K562 (cell line): ENCODE results near the gene DNAJC17. TPM values are rescaled to one million over a fixed set of nuclear protein-coding genes. Genes with fewer than 3 reads are reported as not detected.

Source experiments
- ATF7 ChIP-seq: fragments of 450-650 bp; IDR thresholded peaks from 2 replicates; pipeline ENCODE4 v1.7.1; 2014; ENCODE audit warnings: mild to moderate bottlenecking, moderate library complexity
- BDP1 ChIP-seq: IDR thresholded peaks from 3 replicates; pipeline ENCODE4 v1.6.1; 2011; ENCODE audit not compliant: insufficient read length, insufficient read depth
- CBX3 ChIP-seq, 2 experiments: IDR thresholded peaks; 1 replicate in 1 of 2; 2 replicates in 1 of 2; pipeline ENCODE4 v1.6.1; 2012; ENCODE audit warnings: inconsistent platforms in 2 of 2, low read length in 2 of 2, borderline replicate concordance in 1 of 2, control low read depth in 1 of 2
- CEBPG ChIP-seq, 3 experiments: fragments of 200-800 bp in 1 of 3; sonication (Bioruptor generic) in 1 of 3; sonication (generic) in 1 of 3; formaldehyde crosslinking in 1 of 3; IDR thresholded peaks in 2 of 3; conservative IDR thresholded peaks in 1 of 3; 2 replicates each; pipeline versions ENCODE4 v1.6.1 to v1.8.0; 2016 to 2022; ENCODE audit warnings: missing compliant biosample characterization in 2 of 3, missing genetic modification characterization in 2 of 3, mild to moderate bottlenecking in 1 of 3, missing genetic modification reagents in 1 of 3
- COPS2 ChIP-seq: fragments of 450-650 bp; conservative IDR thresholded peaks from 2 replicates; pipeline ENCODE4 v1.6.1; 2016; ENCODE audit warnings: mild to moderate bottlenecking, moderate library complexity
- CSDE1 ChIP-seq, 2 experiments: fragments of 450-650 bp; IDR thresholded peaks; 2 replicates each; pipeline ENCODE4 v1.6.1; 2016; ENCODE audit warnings: mild to moderate bottlenecking in 1 of 2
- E4F1 ChIP-seq: fragments of 250-450 bp; sonication (Bioruptor Pico); IDR thresholded peaks from 2 replicates; pipeline ENCODE4 v1.5.0; 2021; ENCODE audit warnings: mild to moderate bottlenecking, borderline replicate concordance
- EP300 ChIP-seq: IDR thresholded peaks from 2 replicates; pipeline ENCODE4 v1.6.1; 2012; ENCODE audit warnings: low read length, improper control_type of control experiment
- EP400 ChIP-seq: fragments of 450-650 bp; IDR thresholded peaks from 2 replicates; pipeline ENCODE4 v1.6.1; 2017; ENCODE audit warnings: antibody characterized with exemption, mild to moderate bottlenecking, moderate library complexity
- FOS ChIP-seq: IDR thresholded peaks from 3 replicates; pipeline ENCODE4 v1.6.1; 2011; ENCODE audit not compliant: insufficient read length; ENCODE audit errors: extremely low read depth
- IFI16 ChIP-seq: fragments of 250-450 bp; sonication (Bioruptor Pico); IDR thresholded peaks from 2 replicates; pipeline ENCODE4 v2.1.2; 2022; ENCODE audit warnings: mild to moderate bottlenecking, inconsistent platforms
- JUND ChIP-seq, 2 experiments: IDR thresholded peaks; 2 replicates in 1 of 2; 3 replicates in 1 of 2; pipeline ENCODE4 v1.6.1; 2011; ENCODE audit warnings: borderline replicate concordance in 2 of 2, low read depth in 2 of 2, low read length in 2 of 2, improper control_type of control experiment in 1 of 2, missing biosample characterization in 1 of 2, missing genetic modification characterization in 1 of 2, missing genetic modification reagents in 1 of 2
- KLF1 ChIP-seq: fragments of 450-650 bp; IDR thresholded peaks from 2 replicates; pipeline ENCODE4 v1.6.1; 2016; ENCODE audit warnings: missing genetic modification characterization, missing compliant biosample characterization
- MECOM ChIP-seq: fragments of 250-450 bp; sonication (Bioruptor Pico); IDR thresholded peaks from 2 replicates; pipeline ENCODE4 v1.8.0; 2022; ENCODE audit warnings: inconsistent platforms
- NCOA1 ChIP-seq: fragments of 450-650 bp; IDR thresholded peaks from 2 replicates; pipeline ENCODE4 v1.6.1; 2016; ENCODE audit warnings: low read depth
- RBBP5 ChIP-seq: fragments of 200-600 bp; sonication (generic); IDR thresholded peaks from 2 replicates; pipeline ENCODE4 v1.6.1; 2012; ENCODE audit warnings: borderline replicate concordance, mild to moderate bottlenecking, low read length, control low read depth, inconsistent platforms; ENCODE audit not compliant: insufficient read depth, poor library complexity, severe bottlenecking
- RFX7 ChIP-seq: fragments of 250-450 bp; sonication (Bioruptor Pico); IDR thresholded peaks from 2 replicates; pipeline ENCODE4 v1.5.1; 2021; ENCODE audit warnings: mild to moderate bottlenecking
- STAT5A ChIP-seq: IDR thresholded peaks from 2 replicates; pipeline ENCODE4 v1.6.1; 2012; ENCODE audit warnings: low read length, inconsistent platforms, borderline replicate concordance
- USF2 ChIP-seq: sonication (generic); formaldehyde crosslinking; IDR thresholded peaks from 2 replicates; pipeline ENCODE4 v1.5.0; 2020; ENCODE audit warnings: missing genetic modification reagents
- ZBED1 ChIP-seq: IDR thresholded peaks from 2 replicates; pipeline ENCODE4 v1.6.1; 2014
- ZFX ChIP-seq: sonication (generic); formaldehyde crosslinking; IDR thresholded peaks from 2 replicates; pipeline ENCODE4 v1.8.0; 2022; ENCODE audit warnings: mild to moderate bottlenecking, missing genetic modification reagents, moderate library complexity
- ZNF512 ChIP-seq: IDR thresholded peaks from 2 replicates; pipeline ENCODE4 v1.6.1; 2016; ENCODE audit warnings: missing genetic modification characterization, missing compliant biosample characterization
- ZNF551 ChIP-seq: fragments of 250-450 bp; sonication (Bioruptor Pico); IDR thresholded peaks from 2 replicates; pipeline ENCODE4 v1.5.0; 2021; ENCODE audit warnings: mild to moderate bottlenecking, moderate library complexity
- ZNF57 ChIP-seq: fragments of 450-650 bp; formaldehyde crosslinking; IDR thresholded peaks from 2 replicates; pipeline ENCODE4 v1.4.0; 2020; ENCODE audit warnings: mild to moderate bottlenecking, moderate library complexity
- ZNF583 ChIP-seq: fragments of 250-450 bp; sonication (Bioruptor Pico); IDR thresholded peaks from 2 replicates; pipeline ENCODE4 v1.4.0; 2020
- polyA plus RNA-seq, 8 experiments: library from polyadenylated mRNA; depleted of rRNA in 4 of 8; stranded (reverse) in 5 of 8; unstranded in 3 of 8; fragments of >200 nt; fragmentation: Nextera tagmentation in 2 of 8; fragmentation: Illumina TruSeq in 1 of 8; extraction: Ambion mirVana in 2 of 8; extraction: Trizol in 1 of 8; gene quantifications; 2 replicates each; pipeline versions ENCODE4 v1.2.1 to v1.2.3, GENCODE V29; 2011 to 2014; ENCODE audit warnings: inconsistent platforms in 1 of 8, missing spikeins in 1 of 8
- total RNA-seq, 7 experiments: library from RNA; depleted of rRNA in 6 of 7; stranded (reverse); fragments of >200 nt in 6 of 7; fragmentation: Illumina TruSeq in 2 of 7; extraction: Trizol in 2 of 7; gene quantifications; 2 replicates each; pipeline versions ENCODE4 v1.2.1 to v1.2.3, GENCODE V29; 2011 to 2021; ENCODE audit warnings: low replicate concordance in 1 of 7

Gene DNAJC17
- total and polyA plus RNA-seq, 9 of the 15 experiments (the other 6 are each of a cell fraction or from before 2014, with no cell fraction given), result 2.4 to 79.4 (median 44.2) TPM

- TF ChIP-seq KLF1, result no peak
- TF ChIP-seq ZNF512 (tag), result no peak
- no peak for TF ChIP-seq E4F1
- TF ChIP-seq COPS2, result no peak
- no peak for TF ChIP-seq IFI16
- TF ChIP-seq JUND (IDR thresholded peaks at IDR 0.05; ENCODE audit: borderline replicate concordance, low read depth, low read length), result peak; percentile 87
- TF ChIP-seq JUND (tag; IDR thresholded peaks at IDR 0.05; ENCODE audit: borderline replicate concordance, low read depth, low read length), result peak; percentile 75; the same call in 1 of the 3 replicates
- no peak for TF ChIP-seq ZNF57 (CRISPR knock-in tag)
- TF ChIP-seq ZNF583 (CRISPR knock-in tag), result no peak
- no peak for TF ChIP-seq CSDE1 (IDR thresholded peaks at IDR 0.05)
- TF ChIP-seq ZBED1, result no peak
- TF ChIP-seq CEBPG (CRISPR knock-in tag; IDR thresholded peaks at IDR 0.05), result peak; percentile 95
- TF ChIP-seq CEBPG (tag; conservative IDR thresholded peaks at IDR 0.05 in 1 of 2, IDR thresholded peaks at IDR 0.05 in 1 of 2), result peak; percentile 96 to 97
- no peak for TF ChIP-seq CBX3 (IDR thresholded peaks at IDR 0.05; ENCODE audit: borderline replicate concordance in 1 of 2, low read length in 2 of 2)
- TF ChIP-seq EP300, result peak; percentile 9; the same call in 1 of the 2 replicates
- no peak for TF ChIP-seq BDP1
- no peak for TF ChIP-seq FOS
- no peak for TF ChIP-seq ZNF551 (CRISPR knock-in tag)
- no peak for TF ChIP-seq USF2 (CRISPR knock-in tag)
- TF ChIP-seq MECOM (CRISPR knock-in tag), result no peak
- peak; percentile 34; the same call in 1 of the 2 replicates for TF ChIP-seq ZFX (CRISPR knock-in tag)
- no peak for TF ChIP-seq RFX7 (CRISPR knock-in tag)
- TF ChIP-seq EP400, result peak; percentile 27; the same call in 1 of the 2 replicates
- TF ChIP-seq STAT5A, result no peak
- TF ChIP-seq ATF7, result peak; percentile 87
- no peak for TF ChIP-seq NCOA1
- TF ChIP-seq RBBP5, result no peak
Measured at GRCh38 chr15:40746916-40747418, 60.3 kb downstream of the DNAJC17 start (continued).
